Fibroblast of lung (primary cell): ENCODE measurements around the gene SPATC1L. TPM values are rescaled to one million over a fixed set of nuclear protein-coding genes. Genes with fewer than 3 reads are reported as not detected.

Experiments
- DNase-seq, 2 donors: peaks; one replicate each; pipeline versions ENCODE4 v3.0.0 to v3.0.0-alpha.2; 2010; ENCODE audit warnings: low read depth in 2 of 2
- H2AFZ ChIP-seq: 2 replicates; pipeline ENCODE4 v1.5.1; 2012; ENCODE audit warnings: low read length, control low read depth, inconsistent platforms
- H3K27ac ChIP-seq: 2 replicates; pipeline ENCODE4 v1.5.1; 2011; ENCODE audit warnings: low read length, control low read depth; ENCODE audit not compliant: insufficient read depth
- H3K27me3 ChIP-seq: 2 replicates; pipeline ENCODE4 v1.5.1; 2011; ENCODE audit warnings: mild to moderate bottlenecking, low read length; ENCODE audit not compliant: control insufficient read depth, insufficient read depth
- H3K36me3 ChIP-seq: 2 replicates; pipeline ENCODE4 v1.5.1; 2011; ENCODE audit warnings: low read length; ENCODE audit not compliant: control insufficient read depth, insufficient read depth
- H3K4me1 ChIP-seq: 2 replicates; pipeline ENCODE4 v1.5.1; 2011; ENCODE audit warnings: low read length; ENCODE audit not compliant: control insufficient read depth, insufficient read depth; ENCODE audit errors: extremely low read depth
- H3K4me2 ChIP-seq: 2 replicates; pipeline ENCODE4 v1.5.1; 2011; ENCODE audit warnings: low read length, control low read depth; ENCODE audit not compliant: insufficient read depth; ENCODE audit errors: extremely low read depth
- H3K4me3 ChIP-seq, 4 experiments: fragments of 200-600 bp in 1 of 4; sonication (generic) in 1 of 4; replicated peaks in 1 of 4; 2 replicates each; pipeline ENCODE4 v1.5.1; 2011 to 2016; ENCODE audit warnings: low read length in 4 of 4, low read depth in 3 of 4, mild to moderate bottlenecking in 3 of 4, control low read depth in 2 of 4, inconsistent platforms in 1 of 4, mixed read lengths in 1 of 4; ENCODE audit not compliant: insufficient read depth in 1 of 4; ENCODE audit errors: control extremely low read depth in 1 of 4
- H3K79me2 ChIP-seq: 2 replicates; pipeline ENCODE4 v1.5.1; 2012; ENCODE audit warnings: mild to moderate bottlenecking, low read length, inconsistent platforms; ENCODE audit not compliant: control insufficient read depth, insufficient read depth
- H3K9ac ChIP-seq: 2 replicates; pipeline ENCODE4 v1.5.1; 2011; ENCODE audit warnings: mild to moderate bottlenecking, low read length, control low read depth; ENCODE audit not compliant: insufficient read depth
- H3K9me3 ChIP-seq: 2 replicates; pipeline ENCODE4 v1.5.1; 2012; ENCODE audit warnings: low read depth, low read length; ENCODE audit not compliant: control insufficient read depth, insufficient read depth
- H4K20me1 ChIP-seq: 2 replicates; pipeline ENCODE4 v1.5.1; 2011; ENCODE audit warnings: low read length; ENCODE audit not compliant: control insufficient read depth, insufficient read depth; ENCODE audit errors: extremely low read depth
- CTCF ChIP-seq, 2 donors: IDR thresholded peaks in 1 of 2; conservative IDR thresholded peaks in 1 of 2; 1 replicate in 1 of 2; 2 replicates in 1 of 2; pipeline ENCODE4 v1.5.1; 2011 to 2012; ENCODE audit warnings: low read length in 2 of 2, control low read depth in 1 of 2, inconsistent platforms in 1 of 2, low read depth in 1 of 2, mild to moderate bottlenecking in 1 of 2
- EZH2 ChIP-seq: IDR thresholded peaks from 2 replicates; pipeline ENCODE4 v1.5.1; 2012; ENCODE audit warnings: low read length, control low read depth, mild to moderate bottlenecking; ENCODE audit errors: missing control alignments
- polyA plus RNA-seq, 2 donors: library from polyadenylated mRNA; depleted of rRNA in 1 of 2; stranded (reverse) in 1 of 2; unstranded in 1 of 2; fragments of >200 nt; gene quantifications; 2 replicates each; pipeline ENCODE4 v1.2.1, GENCODE V29; 2011 to 2012; ENCODE audit warnings: missing spikeins in 1 of 2
- total RNA-seq: library from RNA; depleted of rRNA; stranded (reverse); fragments of >200 nt; gene quantifications from 2 replicates; pipeline ENCODE4 v1.2.1, GENCODE V29; 2014

SPATC1L gene
- total and polyA plus RNA-seq, 2 donors (not counting 1 experiment from before 2014, with no cell fraction given) = 2.9 to 9.6 TPM

GRCh38 chr21:46150073-46150472 is 34.2 kb downstream of the SPATC1L start:
- Histone ChIP-seq H3K9ac (no peak overlapping the region), H3K79me2 (no peaks in the 10 kb centered on the region), H4K20me1 (no peaks in the 10 kb centered on the region), H3K27ac (no peak overlapping the region), H3K4me2 (no peak overlapping the region), H2AFZ (no peak overlapping the region), H3K4me1 (peaks cover 2% of the 10 kb centered on the region), H3K36me3 (no peaks in the 10 kb centered on the region), H3K9me3 (no peaks in the 10 kb centered on the region), H3K4me3 (no peak overlapping the region), H3K27me3 (no peaks in the 10 kb centered on the region)
- DNase-seq = no peak
- TF ChIP-seq EZH2 (no peak), CTCF (conservative IDR thresholded peaks at IDR 0.05 in 1 of 2, IDR thresholded peaks at IDR 0.05 in 1 of 2; ENCODE audit: low read depth in 1 of 2, low read length in 2 of 2) (no peak)

DNA sequence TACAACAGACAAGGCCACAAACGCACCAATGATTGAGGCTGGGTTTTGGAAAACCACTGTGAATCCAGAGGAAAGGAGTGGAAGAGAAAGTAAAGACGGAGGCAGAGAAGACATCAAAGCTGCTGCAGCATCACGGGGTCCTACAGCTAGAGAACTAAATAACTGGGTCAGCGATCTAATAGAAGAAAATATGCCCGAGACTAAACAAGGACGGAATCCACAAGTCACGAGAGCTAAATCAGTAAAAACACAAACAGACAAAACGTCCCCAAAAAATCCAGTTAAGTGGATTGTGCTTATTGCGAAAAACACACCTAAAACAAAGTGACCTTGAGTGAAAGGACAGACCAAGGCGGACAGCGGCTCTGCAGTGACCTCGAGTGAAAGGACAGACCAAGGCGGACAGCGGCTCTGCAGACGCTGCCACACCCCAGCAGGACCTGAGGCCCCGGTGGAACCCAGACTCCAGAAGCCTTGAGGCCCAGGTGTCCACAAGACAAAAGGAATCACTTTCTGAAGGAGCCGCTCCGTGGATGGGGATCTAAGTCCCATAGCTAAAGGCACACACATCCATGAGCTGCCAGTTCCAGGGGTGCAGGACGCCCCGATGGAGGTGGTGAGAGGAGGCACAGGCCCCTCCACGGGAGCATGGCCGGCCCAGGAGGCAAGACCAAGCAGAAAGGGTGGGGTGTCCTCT is 34.9 kb downstream of the SPATC1L start:
- H3K9me3 ChIP-seq = no peaks in the 10 kb centered on the region
- no peak overlapping the region for H3K9ac ChIP-seq

GRCh38 chr21:46148106-46148505 is 36.2 kb downstream of the SPATC1L start:
- Histone ChIP-seq H3K36me3 (no peaks in the 10 kb centered on the region), H3K9me3 (no peaks in the 10 kb centered on the region), H3K79me2 (no peaks in the 10 kb centered on the region), H2AFZ (no peak overlapping the region), H3K4me3 (no peak overlapping the region), H3K4me1 (peaks cover 3% of the 10 kb centered on the region), H3K9ac (no peak overlapping the region), H4K20me1 (no peaks in the 10 kb centered on the region), H3K27me3 (no peaks in the 10 kb centered on the region), H3K27ac (no peak overlapping the region), H3K4me2 (no peak overlapping the region)
- no peak for TF ChIP-seq EZH2
- TF ChIP-seq CTCF (conservative IDR thresholded peaks at IDR 0.05 in 1 of 2, IDR thresholded peaks at IDR 0.05 in 1 of 2; ENCODE audit: low read depth in 1 of 2, low read length in 2 of 2) = no peak
- DNase-seq = no peak

More for the DNA sequence above, 34.9 kb downstream of the SPATC1L start:
- Histone ChIP-seq H3K4me1 (peaks cover 2% of the 10 kb centered on the region), H3K79me2 (no peaks in the 10 kb centered on the region), H3K27me3 (no peaks in the 10 kb centered on the region), H4K20me1 (no peaks in the 10 kb centered on the region), H3K27ac (no peak overlapping the region), H3K4me2 (no peak overlapping the region), H3K4me3 (no peak overlapping the region), H2AFZ (no peak overlapping the region), H3K36me3 (no peaks in the 10 kb centered on the region)
- no peak for DNase-seq
- no peak for TF ChIP-seq EZH2
- no peak for TF ChIP-seq CTCF (conservative IDR thresholded peaks at IDR 0.05 in 1 of 2, IDR thresholded peaks at IDR 0.05 in 1 of 2; ENCODE audit: low read depth in 1 of 2, low read length in 2 of 2)
